ENCODE data around the gene STPG1.
A peak's percentile ranks its signal among the peaks of the same experiment; 100 is the strongest.

Gene STPG1

GRCh38 chr1:24426744-24427544 is 13.4 kb upstream of the STPG1 start:
- no peak for TF ChIP-seq CTCF (conservative IDR thresholded peaks at IDR 0.05; ENCODE audit: low read depth, low read length)
- H3K4me3 ChIP-seq (ENCODE audit: low read depth, low read length), result no peak overlapping the region
- no peak for DNase-seq (ENCODE audit: low read depth)

- no peak overlapping the region for H3K4me3 ChIP-seq (ENCODE audit: low read depth, low read length)
- TF ChIP-seq CTCF (conservative IDR thresholded peaks at IDR 0.05; ENCODE audit: low read depth, low read length), result no peak
- no peak for DNase-seq (ENCODE audit: low read depth)
Measured at GRCh38 chr1:24425922-24426321, 12.3 kb upstream of the STPG1 start.

- no peak overlapping the region for H3K4me3 ChIP-seq (ENCODE audit: low read depth, low read length)
- TF ChIP-seq CTCF (conservative IDR thresholded peaks at IDR 0.05; ENCODE audit: low read depth, low read length), result no peak
- DNase-seq (ENCODE audit: low read depth), result no peak
Measured at GRCh38 chr1:24425441-24425840, 11.9 kb upstream of the STPG1 start.

- TF ChIP-seq CTCF (conservative IDR thresholded peaks at IDR 0.05; ENCODE audit: low read depth, low read length), result no peak
- H3K4me3 ChIP-seq (ENCODE audit: low read depth, low read length), result no peak overlapping the region
- no peak for DNase-seq (ENCODE audit: low read depth)
Measured at GRCh38 chr1:24424990-24425389, 11.4 kb upstream of the STPG1 start.

GRCh38 chr1:24424207-24424606 is 10.6 kb upstream of the STPG1 start:
- DNase-seq (ENCODE audit: low read depth), result no peak
- no peak overlapping the region for H3K4me3 ChIP-seq (ENCODE audit: low read depth, low read length)
- TF ChIP-seq CTCF (conservative IDR thresholded peaks at IDR 0.05; ENCODE audit: low read depth, low read length), result no peak

- DNase-seq (ENCODE audit: low read depth), result no peak
- H3K4me3 ChIP-seq (ENCODE audit: low read depth, low read length), result no peak overlapping the region
- peak; percentile 19 for TF ChIP-seq CTCF (conservative IDR thresholded peaks at IDR 0.05; ENCODE audit: low read depth, low read length)
Measured at GRCh38 chr1:24421502-24421901, 7.9 kb upstream of the STPG1 start.

GRCh38 chr1:24420547-24420946 is 7.0 kb upstream of the STPG1 start:
- DNase-seq (ENCODE audit: low read depth), result peak; percentile 63
- no peak for TF ChIP-seq CTCF (conservative IDR thresholded peaks at IDR 0.05; ENCODE audit: low read depth, low read length)
- H3K4me3 ChIP-seq (ENCODE audit: low read depth, low read length), result no peak overlapping the region
